Measurements from ENCODE around the gene SZT2.
"Not testable (repeated sequence)": the region's sequence is repeated elsewhere in the genome, so short reads cannot be mapped to it uniquely, and the experiment has no call there.

DNA sequence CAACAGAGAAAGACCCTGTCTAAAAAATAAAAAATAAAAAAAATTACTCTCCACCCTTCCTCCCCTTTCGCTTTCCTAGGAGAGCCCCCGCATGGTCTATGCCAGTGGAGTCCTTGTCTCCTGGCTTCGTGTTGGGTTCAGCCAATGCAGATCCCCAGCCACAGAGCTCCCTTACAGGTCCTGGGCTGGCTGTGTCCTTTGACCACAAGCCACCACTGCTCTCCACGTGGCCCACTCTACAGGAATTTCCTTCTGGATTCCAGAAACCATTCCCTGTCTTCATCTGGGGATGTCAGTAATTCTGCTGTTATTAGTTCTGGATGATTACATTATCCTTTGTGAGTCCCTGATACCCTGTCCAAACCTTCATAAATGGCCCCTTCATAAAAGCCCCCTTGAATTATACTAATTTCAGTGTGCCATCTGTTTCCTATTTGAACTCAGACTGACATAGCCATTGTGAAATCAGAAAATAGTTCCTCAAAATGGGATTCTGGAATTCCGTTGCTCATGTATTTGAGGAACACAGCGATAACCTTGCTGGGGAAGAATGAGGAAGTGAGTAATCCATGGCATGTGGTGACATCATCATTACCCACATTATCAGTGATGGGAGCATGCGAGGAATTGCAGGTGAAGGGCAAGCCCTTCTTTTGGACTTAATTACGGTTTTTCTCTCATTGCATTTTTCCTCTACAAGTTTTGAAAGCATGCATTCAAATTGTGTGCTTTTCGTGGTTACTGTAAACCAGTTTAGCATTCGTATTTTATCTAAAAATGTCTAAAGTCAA lies 86.1 kb downstream of the SZT2 start:
- TF ChIP-seq CTCF (conservative IDR thresholded peaks at IDR 0.05; ENCODE audit: low read depth, low read length); EZH2 (IDR thresholded peaks at IDR 0.05; ENCODE audit: low read length, unreplicated experiment); EZH2phosphoT487 (IDR thresholded peaks at IDR 0.05; ENCODE audit: borderline replicate concordance, low read length): not testable (repeated sequence)

Measured in PC-3 (cell line).